ENCODE results near the gene FADS6.
A peak's percentile ranks its signal among the peaks of the same experiment; 100 is the strongest.

The FADS6 gene

DNA sequence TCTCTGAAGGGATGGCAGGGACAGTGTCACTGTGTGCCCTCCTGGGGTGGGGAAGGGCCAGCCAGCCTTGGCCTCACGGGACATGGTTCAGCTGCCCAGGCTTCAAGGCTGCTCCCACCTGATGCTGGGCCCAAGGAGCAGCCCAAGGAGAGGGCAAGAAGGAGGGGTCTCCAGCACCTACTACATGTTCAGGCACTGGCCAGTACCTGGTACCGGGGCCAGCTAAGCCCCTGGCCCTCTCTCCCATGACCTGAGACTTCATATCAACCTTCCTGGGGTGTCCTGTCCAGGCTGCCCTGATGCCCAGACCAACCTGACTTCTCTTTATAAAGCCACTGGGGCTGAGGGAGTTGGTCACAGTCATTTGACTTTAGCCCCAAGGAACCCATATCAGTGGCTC lies 28.3 kb upstream of the FADS6 start:
- TF ChIP-seq, protein P1, sequence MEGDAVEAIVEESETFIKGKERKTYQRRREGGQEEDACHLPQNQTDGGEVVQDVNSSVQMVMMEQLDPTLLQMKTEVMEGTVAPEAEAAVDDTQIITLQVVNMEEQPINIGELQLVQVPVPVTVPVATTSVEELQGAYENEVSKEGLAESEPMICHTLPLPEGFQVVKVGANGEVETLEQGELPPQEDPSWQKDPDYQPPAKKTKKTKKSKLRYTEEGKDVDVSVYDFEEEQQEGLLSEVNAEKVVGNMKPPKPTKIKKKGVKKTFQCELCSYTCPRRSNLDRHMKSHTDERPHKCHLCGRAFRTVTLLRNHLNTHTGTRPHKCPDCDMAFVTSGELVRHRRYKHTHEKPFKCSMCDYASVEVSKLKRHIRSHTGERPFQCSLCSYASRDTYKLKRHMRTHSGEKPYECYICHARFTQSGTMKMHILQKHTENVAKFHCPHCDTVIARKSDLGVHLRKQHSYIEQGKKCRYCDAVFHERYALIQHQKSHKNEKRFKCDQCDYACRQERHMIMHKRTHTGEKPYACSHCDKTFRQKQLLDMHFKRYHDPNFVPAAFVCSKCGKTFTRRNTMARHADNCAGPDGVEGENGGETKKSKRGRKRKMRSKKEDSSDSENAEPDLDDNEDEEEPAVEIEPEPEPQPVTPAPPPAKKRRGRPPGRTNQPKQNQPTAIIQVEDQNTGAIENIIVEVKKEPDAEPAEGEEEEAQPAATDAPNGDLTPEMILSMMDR (IDR thresholded peaks at IDR 0.05; ENCODE audit: insufficient read depth, low read length, poor library complexity, severe bottlenecking): no peak
- Histone ChIP-seq H3K27me3 (replicated peaks; ENCODE audit: control insufficient read depth, insufficient read depth, low read length) (no peaks in the 10 kb centered on the region; the same call in 1 of the 2 replicates), H3K36me3 (ENCODE audit: control insufficient read depth, insufficient read depth, low read length) (no peaks in the 10 kb centered on the region), H3K4me3 (replicated peaks; ENCODE audit: low read depth, low read length) (no peak overlapping the region)
- DNase-seq (ENCODE audit: extremely low read depth, insufficient read length): no peak

DNA sequence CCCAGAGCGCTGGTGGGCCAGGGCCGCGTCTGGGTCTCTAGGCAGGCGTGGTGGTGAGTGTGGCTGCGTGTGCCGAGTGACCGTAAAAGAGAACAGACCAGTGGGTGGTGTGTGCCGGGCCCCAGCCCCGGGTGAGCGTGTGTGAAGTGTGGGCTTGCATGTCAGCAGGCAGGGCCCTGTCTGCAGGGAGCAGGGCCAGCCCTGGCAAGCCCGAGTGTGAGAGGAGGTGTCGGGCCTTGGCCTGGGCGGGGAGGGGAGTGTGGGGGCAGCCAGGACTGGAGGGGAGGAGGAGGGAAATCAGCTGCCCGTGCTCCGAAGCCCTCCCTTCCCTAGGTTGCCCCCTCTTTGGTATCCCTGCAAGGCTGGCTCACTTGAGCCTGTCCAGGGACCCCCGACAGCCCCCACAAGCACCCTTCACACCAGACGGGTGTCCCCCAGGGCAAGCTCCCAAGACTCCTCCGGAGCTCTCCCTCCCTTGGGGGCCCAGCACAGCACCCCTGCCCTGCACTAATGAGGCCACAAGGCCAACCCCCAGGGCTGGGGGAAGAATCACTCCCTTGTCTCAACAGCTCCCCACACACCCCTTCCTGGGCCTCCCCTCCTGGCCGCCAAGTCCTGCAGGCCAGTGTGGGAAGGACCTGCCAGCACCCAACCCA lies 27.7 kb upstream of the FADS6 start:
- H3K36me3 ChIP-seq (ENCODE audit: control insufficient read depth, insufficient read depth, low read length): no peaks in the 10 kb centered on the region
- H3K27me3 ChIP-seq (replicated peaks; ENCODE audit: control insufficient read depth, insufficient read depth, low read length): no peaks in the 10 kb centered on the region; the same call in 1 of the 2 replicates
- no peak overlapping the region for H3K4me3 ChIP-seq (replicated peaks; ENCODE audit: low read depth, low read length)
- no peak for DNase-seq (ENCODE audit: extremely low read depth, insufficient read length)
- TF ChIP-seq, protein P1 (IDR thresholded peaks at IDR 0.05; ENCODE audit: insufficient read depth, low read length, poor library complexity, severe bottlenecking): no peak

DNA sequence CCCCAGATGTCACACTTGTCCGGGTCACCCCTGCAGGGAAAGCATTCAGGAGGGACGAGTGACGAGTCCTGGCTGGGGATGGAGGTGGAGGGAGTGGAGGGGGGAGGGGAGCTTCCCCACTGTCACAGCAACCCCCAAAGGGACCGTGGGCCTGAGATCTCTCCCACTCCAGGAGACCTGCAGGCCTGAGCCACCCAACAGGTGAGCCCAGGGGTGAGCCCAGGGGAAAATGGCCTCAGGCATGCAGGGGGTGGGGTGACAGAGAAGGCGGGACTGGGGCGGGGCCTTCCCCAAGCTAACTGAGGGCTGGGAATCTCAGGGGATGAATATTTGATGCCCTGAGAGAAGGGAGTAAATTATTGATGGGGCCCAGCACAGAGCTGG lies 27.2 kb upstream of the FADS6 start:
- H3K4me3 ChIP-seq (replicated peaks; ENCODE audit: low read depth, low read length): no peak overlapping the region
- TF ChIP-seq, protein P1 (IDR thresholded peaks at IDR 0.05; ENCODE audit: insufficient read depth, low read length, poor library complexity, severe bottlenecking): no peak
- no peaks in the 10 kb centered on the region; the same call in 1 of the 2 replicates for H3K27me3 ChIP-seq (replicated peaks; ENCODE audit: control insufficient read depth, insufficient read depth, low read length)
- no peaks in the 10 kb centered on the region for H3K36me3 ChIP-seq (ENCODE audit: control insufficient read depth, insufficient read depth, low read length)
- DNase-seq (ENCODE audit: extremely low read depth, insufficient read length): no peak

DNA sequence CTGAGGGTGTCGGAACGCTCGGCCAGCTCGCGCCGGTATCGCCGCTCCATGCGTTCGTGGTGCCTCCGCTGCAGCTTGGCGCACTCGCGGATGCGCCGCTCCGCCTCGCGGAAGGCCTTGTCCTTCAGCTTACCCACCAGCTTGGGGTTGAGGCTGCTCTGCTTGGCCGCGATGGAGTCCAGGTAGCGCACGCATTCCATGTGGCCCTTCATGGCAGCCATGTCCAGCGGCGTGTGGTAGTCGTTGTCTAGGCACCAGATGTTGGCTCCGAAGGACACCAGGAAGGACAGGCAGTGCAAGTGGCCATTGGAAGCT lies 26.8 kb upstream of the FADS6 start:
- TF ChIP-seq, protein P1 (IDR thresholded peaks at IDR 0.05; ENCODE audit: insufficient read depth, low read length, poor library complexity, severe bottlenecking): no peak
- H3K4me3 ChIP-seq (replicated peaks; ENCODE audit: low read depth, low read length): no peak overlapping the region
- H3K36me3 ChIP-seq (ENCODE audit: control insufficient read depth, insufficient read depth, low read length): no peaks in the 10 kb centered on the region
- no peak for DNase-seq (ENCODE audit: extremely low read depth, insufficient read length)
- H3K27me3 ChIP-seq (replicated peaks; ENCODE audit: control insufficient read depth, insufficient read depth, low read length): no peaks in the 10 kb centered on the region; the same call in 1 of the 2 replicates

DNA sequence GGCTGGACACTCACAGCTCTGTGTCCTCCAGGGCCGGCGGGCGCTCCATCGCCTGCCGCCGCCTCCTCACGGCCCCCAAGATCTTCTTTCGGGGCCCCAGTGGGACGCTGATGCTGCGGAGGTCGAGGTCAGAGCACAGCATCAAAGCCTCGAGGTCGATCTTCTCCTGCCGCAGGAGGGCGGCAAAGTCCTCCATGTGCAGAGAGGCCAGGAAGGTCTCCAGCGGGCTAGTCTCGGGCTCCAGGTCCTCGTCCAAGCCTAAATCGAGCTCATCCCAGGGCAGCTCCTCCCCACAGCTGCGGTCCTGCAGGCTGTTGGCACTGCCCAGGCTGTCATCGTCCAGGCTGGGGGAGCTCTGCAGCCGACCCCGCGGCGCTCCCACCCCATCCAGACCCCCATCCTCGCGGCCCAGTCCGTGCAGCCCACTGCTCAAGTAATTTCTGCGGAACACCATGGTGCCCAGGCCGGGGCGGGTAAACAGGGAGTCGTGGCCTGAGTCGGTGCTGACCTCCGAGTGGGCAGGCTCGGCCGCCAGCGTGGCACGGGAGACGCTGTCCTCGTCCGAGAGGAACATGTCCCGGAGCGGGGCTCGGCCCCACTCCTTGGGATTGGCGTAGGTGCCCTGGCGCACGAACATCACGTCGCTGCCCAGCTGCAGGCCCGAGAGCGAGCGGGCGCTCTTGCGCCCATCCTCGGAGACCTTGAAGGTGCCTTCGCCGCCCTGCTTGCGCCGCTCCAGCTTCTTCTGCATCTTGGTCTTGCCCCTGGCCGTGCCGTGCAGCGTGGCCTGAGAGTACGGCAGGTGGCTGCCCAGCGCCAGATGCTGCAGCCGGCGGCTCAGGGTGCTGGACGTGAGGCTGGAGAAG lies 26.2 kb upstream of the FADS6 start:
- Histone ChIP-seq H3K4me3 (replicated peaks; ENCODE audit: low read depth, low read length) (no peak overlapping the region), H3K36me3 (ENCODE audit: control insufficient read depth, insufficient read depth, low read length) (no peaks in the 10 kb centered on the region), H3K27me3 (replicated peaks; ENCODE audit: control insufficient read depth, insufficient read depth, low read length) (no peaks in the 10 kb centered on the region; the same call in 1 of the 2 replicates)
- DNase-seq (ENCODE audit: extremely low read depth, insufficient read length): no peak
- TF ChIP-seq, protein P1 (IDR thresholded peaks at IDR 0.05; ENCODE audit: insufficient read depth, low read length, poor library complexity, severe bottlenecking): peak; percentile 38

Data from GM06990 (cell line).